Brain microvascular endothelial cell (primary cell): Measurements from ENCODE around the gene TTC7B.

Experiments
- DNase-seq: peaks from one replicate; pipeline ENCODE4 v3.0.0-alpha.2; 2020
- H3K27ac ChIP-seq: fragments of 250-450 bp; sonication (Bioruptor Pico); 2 replicates; pipeline ENCODE4 v1.5.1; 2020; ENCODE audit warnings: mild to moderate bottlenecking, moderate library complexity
- H3K27me3 ChIP-seq: fragments of 250-450 bp; sonication (Bioruptor Pico); replicated peaks from 2 replicates; pipeline ENCODE4 v1.5.1; 2020; ENCODE audit warnings: mild to moderate bottlenecking
- H3K36me3 ChIP-seq: fragments of 250-450 bp; sonication (Bioruptor Pico); replicated peaks from 2 replicates; pipeline ENCODE4 v1.5.1; 2020; ENCODE audit warnings: mild to moderate bottlenecking
- H3K4me3 ChIP-seq: 2 replicates; pipeline ENCODE4 v1.5.1; 2011; ENCODE audit warnings: low read depth, mild to moderate bottlenecking, control low read depth, low read length, moderate library complexity
- in situ Hi-C: cut with HindIII; loops from 2 replicates; pipeline ENCODE4 v1.10.0; 2017; ENCODE audit warnings: low sequenced_read_pairs, low pct_ligation_motif_present
- TF ChIP-seq, protein P1 (sequence below): IDR thresholded peaks from 2 replicates; pipeline ENCODE4 v1.5.1; 2011; ENCODE audit warnings: low read depth, mild to moderate bottlenecking, moderate library complexity, low read length, control low read depth, inconsistent platforms; ENCODE audit errors: missing control alignments

Gene TTC7B

DNA sequence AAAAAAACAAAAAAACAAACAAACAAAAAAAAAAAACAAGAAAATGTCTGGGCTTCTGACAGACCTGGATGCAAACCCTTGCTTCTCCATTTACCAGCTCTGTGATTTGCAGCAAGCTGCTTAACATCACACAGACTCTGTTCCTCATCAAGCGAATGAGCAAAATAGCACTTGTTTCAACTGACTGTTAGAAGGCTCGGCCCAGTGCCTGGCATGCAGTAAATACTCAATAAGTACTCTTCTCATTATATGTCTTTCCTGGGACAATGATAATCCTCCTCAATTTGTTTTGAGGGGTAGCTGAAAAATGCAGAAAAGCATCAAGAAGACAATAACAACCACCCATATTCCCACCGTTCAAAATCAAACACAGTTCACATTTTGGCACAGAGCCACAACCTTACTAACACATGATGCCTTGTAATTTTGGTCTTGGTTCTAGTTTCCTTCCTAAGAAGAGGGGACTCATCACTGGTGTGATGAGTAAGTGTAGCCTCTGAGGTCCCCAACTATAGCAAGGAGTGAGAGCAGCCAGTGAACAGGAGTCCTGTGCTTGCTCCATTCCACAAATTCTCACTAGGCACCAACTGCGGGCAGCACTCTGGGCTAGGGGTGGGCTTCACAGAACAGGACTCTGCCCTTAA, 60.4 kb downstream of the TTC7B start:
- Histone ChIP-seq H3K27ac (no peak overlapping the region), H3K36me3 (no peaks in the 10 kb centered on the region), H3K27me3 (no peaks in the 10 kb centered on the region), H3K4me3 (no peak overlapping the region)
- no peak for DNase-seq
- in situ Hi-C loops = no loop called here
- TF ChIP-seq, protein P1, sequence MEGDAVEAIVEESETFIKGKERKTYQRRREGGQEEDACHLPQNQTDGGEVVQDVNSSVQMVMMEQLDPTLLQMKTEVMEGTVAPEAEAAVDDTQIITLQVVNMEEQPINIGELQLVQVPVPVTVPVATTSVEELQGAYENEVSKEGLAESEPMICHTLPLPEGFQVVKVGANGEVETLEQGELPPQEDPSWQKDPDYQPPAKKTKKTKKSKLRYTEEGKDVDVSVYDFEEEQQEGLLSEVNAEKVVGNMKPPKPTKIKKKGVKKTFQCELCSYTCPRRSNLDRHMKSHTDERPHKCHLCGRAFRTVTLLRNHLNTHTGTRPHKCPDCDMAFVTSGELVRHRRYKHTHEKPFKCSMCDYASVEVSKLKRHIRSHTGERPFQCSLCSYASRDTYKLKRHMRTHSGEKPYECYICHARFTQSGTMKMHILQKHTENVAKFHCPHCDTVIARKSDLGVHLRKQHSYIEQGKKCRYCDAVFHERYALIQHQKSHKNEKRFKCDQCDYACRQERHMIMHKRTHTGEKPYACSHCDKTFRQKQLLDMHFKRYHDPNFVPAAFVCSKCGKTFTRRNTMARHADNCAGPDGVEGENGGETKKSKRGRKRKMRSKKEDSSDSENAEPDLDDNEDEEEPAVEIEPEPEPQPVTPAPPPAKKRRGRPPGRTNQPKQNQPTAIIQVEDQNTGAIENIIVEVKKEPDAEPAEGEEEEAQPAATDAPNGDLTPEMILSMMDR = no peak

DNA sequence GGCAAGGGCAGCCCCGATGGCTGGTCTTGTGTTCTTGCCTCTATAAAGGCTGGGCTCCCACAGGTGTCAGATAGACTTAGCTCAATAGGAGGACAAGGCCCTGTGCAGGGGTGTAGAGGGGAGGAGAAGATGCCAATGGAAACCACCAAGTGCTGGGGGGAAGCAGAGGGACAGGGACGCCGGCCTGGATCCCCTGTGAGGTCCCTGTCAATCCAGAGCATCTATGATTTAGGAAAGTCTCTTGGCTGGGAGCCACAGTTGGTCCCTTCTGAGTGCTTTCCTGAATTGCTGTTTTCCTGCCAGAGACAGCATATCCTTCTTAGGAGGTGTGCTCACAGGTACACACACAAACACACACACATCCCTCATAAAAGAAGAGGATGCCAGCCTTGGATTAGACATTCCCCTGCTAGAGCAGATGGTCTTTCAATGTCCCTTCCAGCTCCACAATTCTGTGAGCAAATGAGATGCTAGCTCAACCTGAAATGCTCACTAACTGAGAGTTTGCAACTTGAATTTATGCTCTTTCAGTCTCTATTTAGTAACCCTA, 62.7 kb downstream of the TTC7B start:
- Histone ChIP-seq H3K27me3 (no peaks in the 10 kb centered on the region), H3K27ac (no peak overlapping the region), H3K4me3 (no peak overlapping the region), H3K36me3 (no peaks in the 10 kb centered on the region)
- TF ChIP-seq, protein P1 = no peak
- no peak for DNase-seq
- in situ Hi-C loops = no loop called here

DNA sequence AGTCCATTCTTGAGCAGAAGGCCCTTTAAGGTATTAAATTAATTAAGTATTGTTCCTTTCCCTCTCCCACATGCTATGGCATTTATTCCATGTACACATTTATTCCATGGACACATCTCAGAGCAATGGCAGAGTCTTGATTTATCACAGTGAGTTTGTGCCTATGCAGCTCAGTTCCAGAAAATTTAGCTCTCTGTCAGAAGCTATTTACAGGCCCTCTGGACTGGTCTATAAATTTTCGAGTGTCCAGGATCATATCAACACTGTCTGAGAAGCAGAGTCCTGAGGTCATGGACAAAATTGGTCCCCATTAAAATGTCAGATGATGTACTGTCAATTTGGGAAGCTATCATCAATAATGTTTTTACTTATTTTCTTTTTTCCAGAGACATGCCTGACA, 65.5 kb downstream of the TTC7B start:
- in situ Hi-C loops = no loop called here
- Histone ChIP-seq H3K36me3 (no peaks in the 10 kb centered on the region), H3K27me3 (no peaks in the 10 kb centered on the region), H3K27ac (no peak overlapping the region), H3K4me3 (no peak overlapping the region)
- no peak for DNase-seq
- TF ChIP-seq, protein P1 = no peak

DNA sequence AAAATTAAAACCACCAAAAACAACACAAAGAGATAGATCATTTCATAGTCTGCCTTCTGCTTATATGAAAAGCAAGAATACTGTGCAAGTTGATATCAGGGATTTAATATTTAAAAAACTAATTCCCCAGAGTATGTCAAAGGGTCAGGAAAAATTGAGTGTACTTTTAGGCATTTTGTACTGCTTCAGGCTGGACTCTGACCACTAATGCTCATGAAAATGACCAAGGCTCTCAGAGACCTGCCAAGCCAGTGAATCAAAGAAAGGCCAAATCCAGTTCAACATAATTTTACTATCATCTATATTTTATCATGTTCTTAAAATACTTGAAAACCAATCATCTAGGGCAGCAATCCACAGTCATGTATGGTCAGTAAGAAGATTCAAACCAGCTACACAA, 66.0 kb downstream of the TTC7B start:
- Histone ChIP-seq H3K27me3 (no peaks in the 10 kb centered on the region), H3K27ac (no peak overlapping the region), H3K4me3 (no peak overlapping the region), H3K36me3 (no peaks in the 10 kb centered on the region)
- in situ Hi-C loops = no loop called here
- no peak for DNase-seq
- TF ChIP-seq, protein P1 = no peak

DNA sequence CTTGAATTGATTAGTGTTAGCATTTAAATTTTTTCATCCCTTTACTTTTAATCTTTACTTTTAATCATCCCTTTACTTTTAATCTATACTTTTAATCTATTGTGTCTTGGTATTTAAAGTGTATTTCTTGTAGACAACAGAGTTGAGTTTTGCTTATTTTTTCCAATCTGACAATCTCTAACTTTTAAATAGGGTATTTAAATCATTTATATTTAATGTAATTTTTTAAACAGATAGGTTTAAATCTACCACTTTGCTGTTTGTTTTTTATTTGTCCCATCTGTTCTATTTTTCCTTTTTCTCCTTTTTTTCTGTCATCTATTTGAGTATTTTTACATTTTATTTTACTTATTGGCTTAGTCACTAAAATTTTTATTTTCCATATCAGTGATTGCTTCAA, 68.3 kb downstream of the TTC7B start:
- no peaks in the 10 kb centered on the region for H3K27me3 ChIP-seq
- TF ChIP-seq, protein P1 = no peak
- no peak overlapping the region for H3K27ac ChIP-seq
- no peak for DNase-seq
- H3K36me3 ChIP-seq = no peaks in the 10 kb centered on the region
- H3K4me3 ChIP-seq = no peak overlapping the region
- in situ Hi-C loops = no loop called here

DNA sequence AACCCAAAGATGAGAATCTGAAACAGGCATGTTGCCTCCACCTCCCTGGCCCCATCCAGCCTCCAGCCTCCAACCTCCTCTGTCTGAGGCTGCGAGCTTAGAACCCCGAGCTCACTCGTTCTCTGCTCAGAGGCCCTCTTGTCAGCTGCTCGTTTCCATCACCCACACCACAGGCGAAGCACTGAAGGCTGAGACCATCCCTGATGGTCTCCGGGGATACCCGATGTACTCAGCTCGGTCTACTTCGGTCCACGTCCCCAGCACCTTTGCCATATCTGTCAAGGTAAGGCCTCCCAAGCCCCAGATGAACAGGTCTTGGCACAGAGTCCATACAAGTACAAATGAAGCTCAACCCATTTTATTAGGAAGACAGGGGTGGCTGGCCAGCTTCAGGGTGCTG, 72.4 kb downstream of the TTC7B start:
- Histone ChIP-seq H3K27me3 (no peaks in the 10 kb centered on the region), H3K4me3 (no peak overlapping the region), H3K27ac (no peak overlapping the region), H3K36me3 (no peaks in the 10 kb centered on the region)
- TF ChIP-seq, protein P1 = no peak
- no peak for DNase-seq
- in situ Hi-C loops = no loop called here
